ENCODE data around the gene DNAJC1.
"Not testable (repeated sequence)": the region's sequence is repeated elsewhere in the genome, so short reads cannot be mapped to it uniquely, and the experiment has no call there.

DNAJC1 gene

GRCh38 chr10:22003177-22003963 is at the start of gene DNAJC1:
DNAJC1 (minus strand) TSS chr10:22003730; CDS start chr10:22003434, 296 bp downstream.
- H3K27ac ChIP-seq (ENCODE audit: low read depth, low read length), result peak within 1 kb of the TSS; percentile 71
- H3K79me2 ChIP-seq (ENCODE audit: control insufficient read depth, insufficient read depth, low read length, unreplicated experiment), result peaks cover 41% of the 10 kb centered on the region
- H3K36me3 ChIP-seq (ENCODE audit: insufficient read depth, low read length), result no peaks in the 10 kb centered on the region
- H3K4me1 ChIP-seq (ENCODE audit: control insufficient read depth, insufficient read depth, low read length, unreplicated experiment), result peaks cover 10% of the 10 kb centered on the region
- peaks cover 14% of the 10 kb centered on the region; the same call in 1 of the 2 replicates for H3K27me3 ChIP-seq (ENCODE audit: insufficient read depth, low read length)
- peak within 1 kb of the TSS; percentile 92 for H2AFZ ChIP-seq (ENCODE audit: low read length, unreplicated experiment)
- peak within 1 kb of the TSS; percentile 86 for H3K4me3 ChIP-seq (ENCODE audit: low read depth, low read length)

GRCh38 chr10:22053048-22053447 is 49.5 kb upstream of the DNAJC1 start:
- Histone ChIP-seq H3K27ac (ENCODE audit: low read depth, low read length) (no peak overlapping the region), H3K27me3 (ENCODE audit: insufficient read depth, low read length) (no peaks in the 10 kb centered on the region), H3K79me2 (ENCODE audit: control insufficient read depth, insufficient read depth, low read length, unreplicated experiment) (no peaks in the 10 kb centered on the region), H2AFZ (ENCODE audit: low read length, unreplicated experiment) (no peak overlapping the region), H3K36me3 (ENCODE audit: insufficient read depth, low read length) (no peaks in the 10 kb centered on the region), H3K4me3 (ENCODE audit: low read depth, low read length) (no peak overlapping the region), H3K4me1 (ENCODE audit: control insufficient read depth, insufficient read depth, low read length, unreplicated experiment) (no peaks in the 10 kb centered on the region)

- Histone ChIP-seq H3K36me3 (ENCODE audit: insufficient read depth, low read length) (no peaks in the 10 kb centered on the region), H2AFZ (ENCODE audit: low read length, unreplicated experiment) (no peak overlapping the region), H3K4me1 (ENCODE audit: control insufficient read depth, insufficient read depth, low read length, unreplicated experiment) (no peaks in the 10 kb centered on the region), H3K27me3 (ENCODE audit: insufficient read depth, low read length) (no peaks in the 10 kb centered on the region), H3K79me2 (ENCODE audit: control insufficient read depth, insufficient read depth, low read length, unreplicated experiment) (no peaks in the 10 kb centered on the region), H3K27ac (ENCODE audit: low read depth, low read length) (no peak overlapping the region), H3K4me3 (ENCODE audit: low read depth, low read length) (no peak overlapping the region)
Measured at GRCh38 chr10:22049635-22050034, 46.1 kb upstream of the DNAJC1 start.

- H3K4me3 ChIP-seq (ENCODE audit: low read depth, low read length), result no peak overlapping the region
- H3K27me3 ChIP-seq (ENCODE audit: insufficient read depth, low read length), result 0 out of 2 replicates have a peak, but pooled peaks cover 6% of the 10 kb centered on the region
- no peaks in the 10 kb centered on the region for H3K4me1 ChIP-seq (ENCODE audit: control insufficient read depth, insufficient read depth, low read length, unreplicated experiment)
- H2AFZ ChIP-seq (ENCODE audit: low read length, unreplicated experiment), result no peak overlapping the region
- H3K79me2 ChIP-seq (ENCODE audit: control insufficient read depth, insufficient read depth, low read length, unreplicated experiment), result no peaks in the 10 kb centered on the region
- H3K36me3 ChIP-seq (ENCODE audit: insufficient read depth, low read length), result no peaks in the 10 kb centered on the region
- H3K27ac ChIP-seq (ENCODE audit: low read depth, low read length), result no peak overlapping the region
Measured at GRCh38 chr10:22047812-22048211, 44.3 kb upstream of the DNAJC1 start.

GRCh38 chr10:22043327-22043633 is 39.8 kb upstream of the DNAJC1 start:
- Histone ChIP-seq H3K4me3 (ENCODE audit: low read depth, low read length) (no peak overlapping the region), H3K4me1 (ENCODE audit: control insufficient read depth, insufficient read depth, low read length, unreplicated experiment) (no peaks in the 10 kb centered on the region), H3K36me3 (ENCODE audit: insufficient read depth, low read length) (no peaks in the 10 kb centered on the region), H3K79me2 (ENCODE audit: control insufficient read depth, insufficient read depth, low read length, unreplicated experiment) (no peaks in the 10 kb centered on the region), H2AFZ (ENCODE audit: low read length, unreplicated experiment) (no peak overlapping the region), H3K27me3 (ENCODE audit: insufficient read depth, low read length) (peaks cover 26% of the 10 kb centered on the region), H3K27ac (ENCODE audit: low read depth, low read length) (no peak overlapping the region)

- no peaks in the 10 kb centered on the region for H3K36me3 ChIP-seq (ENCODE audit: insufficient read depth, low read length)
- peaks cover 31% of the 10 kb centered on the region for H3K27me3 ChIP-seq (ENCODE audit: insufficient read depth, low read length)
- no peaks in the 10 kb centered on the region for H3K4me1 ChIP-seq (ENCODE audit: control insufficient read depth, insufficient read depth, low read length, unreplicated experiment)
- H2AFZ ChIP-seq (ENCODE audit: low read length, unreplicated experiment), result no peak overlapping the region
- no peaks in the 10 kb centered on the region for H3K79me2 ChIP-seq (ENCODE audit: control insufficient read depth, insufficient read depth, low read length, unreplicated experiment)
- H3K27ac ChIP-seq (ENCODE audit: low read depth, low read length), result no peak overlapping the region
- H3K4me3 ChIP-seq (ENCODE audit: low read depth, low read length), result no peak overlapping the region
Measured at GRCh38 chr10:22042557-22043326, 39.2 kb upstream of the DNAJC1 start.

GRCh38 chr10:22034333-22034732 is 30.8 kb upstream of the DNAJC1 start:
- Histone ChIP-seq H2AFZ (ENCODE audit: low read length, unreplicated experiment) (no peak overlapping the region), H3K36me3 (ENCODE audit: insufficient read depth, low read length) (no peaks in the 10 kb centered on the region), H3K79me2 (ENCODE audit: control insufficient read depth, insufficient read depth, low read length, unreplicated experiment) (no peaks in the 10 kb centered on the region), H3K27ac (ENCODE audit: low read depth, low read length) (no peak overlapping the region), H3K4me3 (ENCODE audit: low read depth, low read length) (no peak overlapping the region), H3K27me3 (ENCODE audit: insufficient read depth, low read length) (peaks cover 45% of the 10 kb centered on the region), H3K4me1 (ENCODE audit: control insufficient read depth, insufficient read depth, low read length, unreplicated experiment) (no peaks in the 10 kb centered on the region)

- peaks cover 47% of the 10 kb centered on the region for H3K27me3 ChIP-seq (ENCODE audit: insufficient read depth, low read length)
- not testable (repeated sequence) for H3K36me3 ChIP-seq (ENCODE audit: insufficient read depth, low read length); H3K4me3 ChIP-seq (ENCODE audit: low read depth, low read length); H3K4me1 ChIP-seq (ENCODE audit: control insufficient read depth, insufficient read depth, low read length, unreplicated experiment); H2AFZ ChIP-seq (ENCODE audit: low read length, unreplicated experiment); H3K79me2 ChIP-seq (ENCODE audit: control insufficient read depth, insufficient read depth, low read length, unreplicated experiment); H3K27ac ChIP-seq (ENCODE audit: low read depth, low read length)
Measured at GRCh38 chr10:22032268-22032667, 28.7 kb upstream of the DNAJC1 start.

GRCh38 chr10:22030421-22030820 is 26.9 kb upstream of the DNAJC1 start:
- Histone ChIP-seq H3K4me3 (ENCODE audit: low read depth, low read length) (no peak overlapping the region), H3K4me1 (ENCODE audit: control insufficient read depth, insufficient read depth, low read length, unreplicated experiment) (no peaks in the 10 kb centered on the region), H3K27ac (ENCODE audit: low read depth, low read length) (no peak overlapping the region), H2AFZ (ENCODE audit: low read length, unreplicated experiment) (no peak overlapping the region), H3K27me3 (ENCODE audit: insufficient read depth, low read length) (peaks cover 61% of the 10 kb centered on the region), H3K79me2 (ENCODE audit: control insufficient read depth, insufficient read depth, low read length, unreplicated experiment) (no peaks in the 10 kb centered on the region), H3K36me3 (ENCODE audit: insufficient read depth, low read length) (no peaks in the 10 kb centered on the region)

- Histone ChIP-seq H2AFZ (ENCODE audit: low read length, unreplicated experiment) (no peak overlapping the region), H3K4me3 (ENCODE audit: low read depth, low read length) (no peak overlapping the region)
Measured at GRCh38 chr10:22029445-22030236, 26.1 kb upstream of the DNAJC1 start.

More at GRCh38 chr10:22029445-22030236, 26.1 kb upstream of the DNAJC1 start:
- H3K27me3 ChIP-seq (ENCODE audit: insufficient read depth, low read length), result peaks cover 58% of the 10 kb centered on the region
- H3K27ac ChIP-seq (ENCODE audit: low read depth, low read length), result no peak overlapping the region
- H3K79me2 ChIP-seq (ENCODE audit: control insufficient read depth, insufficient read depth, low read length, unreplicated experiment), result no peaks in the 10 kb centered on the region
- H3K4me1 ChIP-seq (ENCODE audit: control insufficient read depth, insufficient read depth, low read length, unreplicated experiment), result no peaks in the 10 kb centered on the region
- H3K36me3 ChIP-seq (ENCODE audit: insufficient read depth, low read length), result no peaks in the 10 kb centered on the region

Data from ACC112 (cell line).